HEK293 (cell line): Measurements from ENCODE around the gene DPYD.

Experiments
- GLI4 ChIP-seq: fragments of 450-650 bp; formaldehyde crosslinking; IDR thresholded peaks from 2 replicates; pipeline ENCODE4 v1.5.1; 2016; ENCODE audit warnings: missing biosample characterization, missing genetic modification characterization
- KLF8 ChIP-seq: fragments of 450-650 bp; formaldehyde crosslinking; IDR thresholded peaks from 2 replicates; pipeline ENCODE4 v1.5.1; 2016; ENCODE audit warnings: missing biosample characterization, missing genetic modification characterization
- ZNF19 ChIP-seq: fragments of 450-650 bp; formaldehyde crosslinking; IDR thresholded peaks from 2 replicates; pipeline ENCODE4; 2016; ENCODE audit warnings: missing biosample characterization, missing genetic modification characterization, low read depth
- TF ChIP-seq, protein P1 (sequence below): fragments of 450-650 bp; formaldehyde crosslinking; IDR thresholded peaks from 2 replicates; pipeline ENCODE4 v1.5.1; 2016; ENCODE audit warnings: missing biosample characterization, missing genetic modification characterization
- TF ChIP-seq, protein P2 (sequence below): fragments of 450-650 bp; formaldehyde crosslinking; IDR thresholded peaks from 2 replicates; pipeline ENCODE4 v1.5.1; 2016; ENCODE audit warnings: missing biosample characterization, missing genetic modification characterization
- TF ChIP-seq, protein P3 (sequence below): IDR thresholded peaks from 2 replicates; pipeline ENCODE4 v1.6.1; 2011; ENCODE audit warnings: mild to moderate bottlenecking, low read depth, low read length, borderline replicate concordance

DNA sequence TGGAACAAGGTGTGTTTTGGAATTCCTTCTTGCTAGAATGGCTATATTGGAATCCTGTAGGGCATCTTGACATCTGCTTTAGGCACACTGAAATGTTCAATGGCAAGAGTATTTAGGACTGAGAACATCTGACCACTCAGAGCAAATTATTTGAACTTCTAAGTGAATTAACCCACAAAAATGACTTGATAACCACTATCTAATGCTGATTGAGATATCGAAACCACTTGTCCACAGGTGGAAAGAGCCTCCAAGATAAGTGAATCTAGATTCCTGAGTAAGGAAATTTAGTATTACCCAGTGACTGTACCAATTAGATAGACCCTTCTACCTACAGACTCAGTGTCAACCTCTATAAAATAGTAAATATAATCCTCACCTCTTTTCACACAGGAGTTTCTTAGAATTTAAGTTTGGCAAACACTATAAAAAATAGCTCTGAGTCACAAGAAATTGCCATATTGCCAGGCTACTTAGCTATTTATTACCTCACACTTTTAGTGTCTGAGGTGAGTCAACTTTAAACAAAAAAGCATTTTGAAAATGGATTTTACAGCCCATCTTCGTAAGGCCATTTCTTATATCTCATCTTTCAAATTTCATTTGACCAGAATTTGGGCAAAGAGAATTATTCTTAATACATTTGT is 777.5 kb downstream of the DPYD start:
- no peak for TF ChIP-seq ZNF19 (tag by site-specific recombination)
- TF ChIP-seq GLI4 (tag by site-specific recombination) = no peak
- TF ChIP-seq, protein P1, sequence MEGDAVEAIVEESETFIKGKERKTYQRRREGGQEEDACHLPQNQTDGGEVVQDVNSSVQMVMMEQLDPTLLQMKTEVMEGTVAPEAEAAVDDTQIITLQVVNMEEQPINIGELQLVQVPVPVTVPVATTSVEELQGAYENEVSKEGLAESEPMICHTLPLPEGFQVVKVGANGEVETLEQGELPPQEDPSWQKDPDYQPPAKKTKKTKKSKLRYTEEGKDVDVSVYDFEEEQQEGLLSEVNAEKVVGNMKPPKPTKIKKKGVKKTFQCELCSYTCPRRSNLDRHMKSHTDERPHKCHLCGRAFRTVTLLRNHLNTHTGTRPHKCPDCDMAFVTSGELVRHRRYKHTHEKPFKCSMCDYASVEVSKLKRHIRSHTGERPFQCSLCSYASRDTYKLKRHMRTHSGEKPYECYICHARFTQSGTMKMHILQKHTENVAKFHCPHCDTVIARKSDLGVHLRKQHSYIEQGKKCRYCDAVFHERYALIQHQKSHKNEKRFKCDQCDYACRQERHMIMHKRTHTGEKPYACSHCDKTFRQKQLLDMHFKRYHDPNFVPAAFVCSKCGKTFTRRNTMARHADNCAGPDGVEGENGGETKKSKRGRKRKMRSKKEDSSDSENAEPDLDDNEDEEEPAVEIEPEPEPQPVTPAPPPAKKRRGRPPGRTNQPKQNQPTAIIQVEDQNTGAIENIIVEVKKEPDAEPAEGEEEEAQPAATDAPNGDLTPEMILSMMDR = no peak
- TF ChIP-seq, protein P2, sequence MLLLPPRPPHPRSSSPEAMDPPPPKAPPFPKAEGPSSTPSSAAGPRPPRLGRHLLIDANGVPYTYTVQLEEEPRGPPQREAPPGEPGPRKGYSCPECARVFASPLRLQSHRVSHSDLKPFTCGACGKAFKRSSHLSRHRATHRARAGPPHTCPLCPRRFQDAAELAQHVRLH (tag by site-specific recombination) = no peak
- TF ChIP-seq KLF8 (tag by site-specific recombination) = no peak
- TF ChIP-seq, protein P3, sequence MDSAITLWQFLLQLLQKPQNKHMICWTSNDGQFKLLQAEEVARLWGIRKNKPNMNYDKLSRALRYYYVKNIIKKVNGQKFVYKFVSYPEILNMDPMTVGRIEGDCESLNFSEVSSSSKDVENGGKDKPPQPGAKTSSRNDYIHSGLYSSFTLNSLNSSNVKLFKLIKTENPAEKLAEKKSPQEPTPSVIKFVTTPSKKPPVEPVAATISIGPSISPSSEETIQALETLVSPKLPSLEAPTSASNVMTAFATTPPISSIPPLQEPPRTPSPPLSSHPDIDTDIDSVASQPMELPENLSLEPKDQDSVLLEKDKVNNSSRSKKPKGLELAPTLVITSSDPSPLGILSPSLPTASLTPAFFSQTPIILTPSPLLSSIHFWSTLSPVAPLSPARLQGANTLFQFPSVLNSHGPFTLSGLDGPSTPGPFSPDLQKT = no peak
